Muscle layer of colon (tissue), 2 donors: ENCODE data around the gene IL31RA.

Experiments used
- H3K27ac ChIP-seq: one replicate; pipeline ENCODE4 v1.7.0; 2013; ENCODE audit warnings: low read depth, mild to moderate bottlenecking, low read length, moderate library complexity
- H3K27me3 ChIP-seq, 2 donors: one replicate each; pipeline ENCODE4 v1.7.0; 2013; ENCODE audit warnings: low read length in 2 of 2, mild to moderate bottlenecking in 2 of 2; ENCODE audit not compliant: insufficient read depth in 2 of 2, control insufficient read depth in 1 of 2
- H3K36me3 ChIP-seq: one replicate; pipeline ENCODE4 v1.7.0; 2013; ENCODE audit warnings: mild to moderate bottlenecking, low read length; ENCODE audit not compliant: insufficient read depth
- H3K4me1 ChIP-seq: one replicate; pipeline ENCODE4 v1.7.0; 2013; ENCODE audit warnings: mild to moderate bottlenecking, low read length; ENCODE audit not compliant: insufficient read depth
- H3K4me3 ChIP-seq, 2 donors: one replicate each; pipeline ENCODE4 v1.7.0; 2013; ENCODE audit warnings: low read length in 2 of 2, low read depth in 1 of 2, mild to moderate bottlenecking in 1 of 2, moderate library complexity in 1 of 2
- H3K9ac ChIP-seq: one replicate; pipeline ENCODE4 v1.7.0; 2013; ENCODE audit warnings: low read length
- H3K9me3 ChIP-seq: one replicate; pipeline ENCODE4 v1.7.0; 2013; ENCODE audit warnings: mild to moderate bottlenecking, low read length
- donor health status: abdominal sarcoma.
- donor health status: Adenocarcinoma of cecum.

IL31RA gene

GRCh38 chr5:55841976-55842375, 9.2 kb upstream of the IL31RA start:
- H3K27me3 ChIP-seq = no peaks in the 10 kb centered on the region
- H3K9ac ChIP-seq = no peak overlapping the region
- H3K27ac ChIP-seq = no peak overlapping the region
- H3K4me3 ChIP-seq = no peak overlapping the region
- peaks cover 4% of the 10 kb centered on the region for H3K9me3 ChIP-seq
- H3K36me3 ChIP-seq = no peaks in the 10 kb centered on the region
- no peaks in the 10 kb centered on the region for H3K4me1 ChIP-seq

- no peak overlapping the region for H3K9ac ChIP-seq
- H3K27me3 ChIP-seq = no peaks in the 10 kb centered on the region
- no peak overlapping the region for H3K4me3 ChIP-seq
- peaks cover 4% of the 10 kb centered on the region for H3K9me3 ChIP-seq
- no peaks in the 10 kb centered on the region for H3K4me1 ChIP-seq
- H3K36me3 ChIP-seq = no peaks in the 10 kb centered on the region
- H3K27ac ChIP-seq = no peak overlapping the region
These were observed 3.3 kb upstream of the IL31RA start for GRCh38 chr5:55847837-55848236.

GRCh38 chr5:55848783-55849182, 2.4 kb upstream of the IL31RA start:
- H3K4me3 ChIP-seq = no peak overlapping the region
- H3K27ac ChIP-seq = no peak overlapping the region

GRCh38 chr5:55851675-55851979, 470 bp downstream of the IL31RA start:
- H3K27ac ChIP-seq = no peak overlapping the region
- H3K36me3 ChIP-seq = no peaks in the 10 kb centered on the region
- no peaks in the 10 kb centered on the region for H3K9me3 ChIP-seq
- H3K4me1 ChIP-seq = no peaks in the 10 kb centered on the region
- H3K27me3 ChIP-seq = no peaks in the 10 kb centered on the region
- no peak overlapping the region for H3K4me3 ChIP-seq
- H3K9ac ChIP-seq = no peak overlapping the region

More at GRCh38 chr5:55848783-55849182, 2.4 kb upstream of the IL31RA start:
- Histone ChIP-seq H3K36me3 (no peaks in the 10 kb centered on the region), H3K27me3 (no peaks in the 10 kb centered on the region), H3K9me3 (peaks cover 4% of the 10 kb centered on the region), H3K4me1 (no peaks in the 10 kb centered on the region), H3K9ac (no peak overlapping the region)

GRCh38 chr5:55852503-55852902, 1.3 kb downstream of the IL31RA start:
- H3K36me3 ChIP-seq = no peaks in the 10 kb centered on the region
- no peaks in the 10 kb centered on the region for H3K27me3 ChIP-seq
- H3K9ac ChIP-seq = no peak overlapping the region
- H3K9me3 ChIP-seq = no peaks in the 10 kb centered on the region
- H3K4me3 ChIP-seq = no peak overlapping the region
- no peaks in the 10 kb centered on the region for H3K4me1 ChIP-seq
- H3K27ac ChIP-seq = no peak overlapping the region

- no peak overlapping the region for H3K27ac ChIP-seq
- no peaks in the 10 kb centered on the region for H3K9me3 ChIP-seq
- H3K36me3 ChIP-seq = no peaks in the 10 kb centered on the region
- H3K4me3 ChIP-seq = no peak overlapping the region
- no peaks in the 10 kb centered on the region for H3K4me1 ChIP-seq
- no peak overlapping the region for H3K9ac ChIP-seq
- no peaks in the 10 kb centered on the region for H3K27me3 ChIP-seq
These were observed 2.0 kb downstream of the IL31RA start for GRCh38 chr5:55853041-55853670.

GRCh38 chr5:55853818-55854217, 2.7 kb downstream of the IL31RA start:
- Histone ChIP-seq H3K36me3 (no peaks in the 10 kb centered on the region), H3K27me3 (no peaks in the 10 kb centered on the region), H3K9me3 (no peaks in the 10 kb centered on the region), H3K9ac (no peak overlapping the region), H3K4me1 (no peaks in the 10 kb centered on the region), H3K4me3 (no peak overlapping the region), H3K27ac (no peak overlapping the region)

- Histone ChIP-seq H3K27ac (no peak overlapping the region), H3K27me3 (no peaks in the 10 kb centered on the region)
These were observed 4.4 kb downstream of the IL31RA start for GRCh38 chr5:55855509-55855908.

GRCh38 chr5:55856516-55857246, 5.5 kb downstream of the IL31RA start:
- Histone ChIP-seq H3K27ac (no peak overlapping the region), H3K9me3 (no peaks in the 10 kb centered on the region), H3K4me1 (no peaks in the 10 kb centered on the region), H3K36me3 (no peaks in the 10 kb centered on the region), H3K27me3 (no peaks in the 10 kb centered on the region), H3K4me3 (no peak overlapping the region), H3K9ac (no peak overlapping the region)

More at GRCh38 chr5:55855509-55855908, 4.4 kb downstream of the IL31RA start:
- Histone ChIP-seq H3K4me3 (no peak overlapping the region), H3K36me3 (no peaks in the 10 kb centered on the region), H3K9me3 (no peaks in the 10 kb centered on the region), H3K4me1 (no peaks in the 10 kb centered on the region), H3K9ac (no peak overlapping the region)

GRCh38 chr5:55857247-55857640, 6.1 kb downstream of the IL31RA start:
- H3K4me1 ChIP-seq = no peaks in the 10 kb centered on the region
- H3K36me3 ChIP-seq = no peaks in the 10 kb centered on the region
- H3K27me3 ChIP-seq = no peaks in the 10 kb centered on the region
- H3K9ac ChIP-seq = no peak overlapping the region
- no peak overlapping the region for H3K4me3 ChIP-seq
- no peak overlapping the region for H3K27ac ChIP-seq
- no peaks in the 10 kb centered on the region for H3K9me3 ChIP-seq

- Histone ChIP-seq H3K9me3 (no peaks in the 10 kb centered on the region), H3K27me3 (no peaks in the 10 kb centered on the region), H3K4me1 (no peaks in the 10 kb centered on the region), H3K36me3 (no peaks in the 10 kb centered on the region), H3K4me3 (no peak overlapping the region), H3K9ac (no peak overlapping the region), H3K27ac (no peak overlapping the region)
These were observed 6.9 kb downstream of the IL31RA start for GRCh38 chr5:55858104-55858503.

- H3K4me1 ChIP-seq = no peaks in the 10 kb centered on the region
- H3K9ac ChIP-seq = no peak overlapping the region
- H3K27me3 ChIP-seq = no peaks in the 10 kb centered on the region
- no peak overlapping the region for H3K27ac ChIP-seq
- H3K4me3 ChIP-seq = no peak overlapping the region
- H3K36me3 ChIP-seq = no peaks in the 10 kb centered on the region
- H3K9me3 ChIP-seq = no peaks in the 10 kb centered on the region
These were observed 9.1 kb downstream of the IL31RA start for GRCh38 chr5:55860288-55860687.
